HG03045 (cell line): ENCODE results near the gene AOPEP.

Experiments
- ATAC-seq: cut with Tn5 transposase; IDR thresholded peaks from one replicate; pipeline ENCODE4 v1.9.1; 2021; ENCODE audit warnings: mild to moderate bottlenecking, moderate library complexity; ENCODE audit not compliant: unreplicated experiment

Gene AOPEP

GRCh38 chr9:94909965-94910730 is 183.6 kb downstream of the AOPEP start:
- no peak for ATAC-seq

GRCh38 chr9:94911211-94911610 is 184.7 kb downstream of the AOPEP start:
- ATAC-seq = no peak

- no peak for ATAC-seq
Observed at GRCh38 chr9:94911986-94912635, 185.6 kb downstream of the AOPEP start.

GRCh38 chr9:94912700-94913249 is 186.3 kb downstream of the AOPEP start:
- ATAC-seq = no peak

GRCh38 chr9:94913550-94913949 is 187.1 kb downstream of the AOPEP start:
- ATAC-seq = no peak

- no peak for ATAC-seq
Observed at GRCh38 chr9:94915476-94916450, 189.3 kb downstream of the AOPEP start.

GRCh38 chr9:94916956-94917355 is 190.5 kb downstream of the AOPEP start:
- ATAC-seq = no peak

GRCh38 chr9:94918038-94918753 is 191.7 kb downstream of the AOPEP start:
- ATAC-seq = no peak

- no peak for ATAC-seq
Observed at GRCh38 chr9:94919376-94920098, 193.0 kb downstream of the AOPEP start.

GRCh38 chr9:94920420-94921091 is 194.1 kb downstream of the AOPEP start:
- no peak for ATAC-seq

GRCh38 chr9:94921092-94921471 is 194.6 kb downstream of the AOPEP start:
- no peak for ATAC-seq

GRCh38 chr9:94921656-94922055 is 195.2 kb downstream of the AOPEP start:
- no peak for ATAC-seq

GRCh38 chr9:94922098-94922607 is 195.7 kb downstream of the AOPEP start:
- ATAC-seq = no peak

GRCh38 chr9:94922691-94923107 is 196.2 kb downstream of the AOPEP start:
- ATAC-seq = no peak

- ATAC-seq = no peak
Observed at GRCh38 chr9:94923326-94924089, 197.0 kb downstream of the AOPEP start.

GRCh38 chr9:94925751-94926430 is 199.4 kb downstream of the AOPEP start:
- no peak for ATAC-seq

GRCh38 chr9:94926431-94926800 is 199.9 kb downstream of the AOPEP start:
- ATAC-seq = no peak
